ENCODE data around the gene SRPK2.
"Not testable (repeated sequence)": the region's sequence is repeated elsewhere in the genome, so short reads cannot be mapped to it uniquely, and the experiment has no call there.

SRPK2 gene

DNA sequence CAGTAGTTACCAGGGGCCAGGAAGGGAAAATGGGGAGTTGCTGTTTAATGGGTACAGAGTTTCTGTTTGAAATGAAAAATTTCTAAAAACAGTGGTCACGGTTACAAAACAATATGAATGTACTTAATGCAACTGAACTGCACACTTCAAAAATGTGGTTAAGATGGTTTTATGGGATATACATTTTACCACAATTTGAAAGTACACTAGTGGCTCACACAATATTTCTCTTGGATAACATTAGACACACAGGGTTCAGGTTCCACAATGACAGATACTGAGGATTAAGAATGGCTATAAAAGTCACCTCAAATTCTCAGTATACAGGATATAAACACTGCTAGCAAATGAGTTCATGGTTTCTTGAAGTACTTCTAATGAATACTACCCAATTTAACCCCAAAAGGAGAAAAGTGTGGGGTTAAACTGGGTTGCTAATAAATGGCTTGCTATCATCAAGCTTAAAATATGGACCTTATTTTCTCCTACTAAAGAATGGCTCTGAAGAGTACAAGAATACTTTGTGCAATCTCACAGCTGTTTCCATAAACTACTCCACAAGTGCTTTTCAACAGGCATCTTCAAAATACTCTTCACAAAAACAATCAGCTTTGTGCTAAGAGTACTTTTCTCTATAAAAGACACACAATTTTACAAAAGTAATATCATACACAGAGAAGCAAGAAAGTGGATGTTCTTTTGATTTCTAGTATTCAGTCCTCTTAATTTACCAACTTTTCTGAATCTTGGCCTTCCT lies 92.9 kb downstream of the SRPK2 start:
- H3K4me1 ChIP-seq (ENCODE audit: insufficient read depth, low read length, severe bottlenecking) = no peaks in the 10 kb centered on the region
- no peak overlapping the region for H3K4me2 ChIP-seq (ENCODE audit: low read length)
- no peaks in the 10 kb centered on the region for H3K36me3 ChIP-seq (ENCODE audit: insufficient read depth, low read length)
- H4K20me1 ChIP-seq (ENCODE audit: insufficient read depth, low read length) = no peaks in the 10 kb centered on the region
- no peak overlapping the region for H3K9ac ChIP-seq (ENCODE audit: low read length)
- no peaks in the 10 kb centered on the region for H3F3A ChIP-seq (ENCODE audit: insufficient read depth, low read length)
- H3K9me2 ChIP-seq (ENCODE audit: low read depth, low read length) = no peaks in the 10 kb centered on the region
- H3K27ac ChIP-seq (ENCODE audit: low read depth, low read length, poor library complexity, severe bottlenecking) = no peak overlapping the region
- no peaks in the 10 kb centered on the region for H3K9me3 ChIP-seq (ENCODE audit: low read length)
- no peaks in the 10 kb centered on the region for H3K27me3 ChIP-seq (ENCODE audit: insufficient read depth, low read length)
- H3K79me2 ChIP-seq (ENCODE audit: insufficient read depth, low read length) = no peaks in the 10 kb centered on the region
- no peak overlapping the region for H2AFZ ChIP-seq (ENCODE audit: low read length)
- no peak overlapping the region for H3K4me3 ChIP-seq (ENCODE audit: low read depth, low read length, poor library complexity, severe bottlenecking)
- TF ChIP-seq, protein P1, sequence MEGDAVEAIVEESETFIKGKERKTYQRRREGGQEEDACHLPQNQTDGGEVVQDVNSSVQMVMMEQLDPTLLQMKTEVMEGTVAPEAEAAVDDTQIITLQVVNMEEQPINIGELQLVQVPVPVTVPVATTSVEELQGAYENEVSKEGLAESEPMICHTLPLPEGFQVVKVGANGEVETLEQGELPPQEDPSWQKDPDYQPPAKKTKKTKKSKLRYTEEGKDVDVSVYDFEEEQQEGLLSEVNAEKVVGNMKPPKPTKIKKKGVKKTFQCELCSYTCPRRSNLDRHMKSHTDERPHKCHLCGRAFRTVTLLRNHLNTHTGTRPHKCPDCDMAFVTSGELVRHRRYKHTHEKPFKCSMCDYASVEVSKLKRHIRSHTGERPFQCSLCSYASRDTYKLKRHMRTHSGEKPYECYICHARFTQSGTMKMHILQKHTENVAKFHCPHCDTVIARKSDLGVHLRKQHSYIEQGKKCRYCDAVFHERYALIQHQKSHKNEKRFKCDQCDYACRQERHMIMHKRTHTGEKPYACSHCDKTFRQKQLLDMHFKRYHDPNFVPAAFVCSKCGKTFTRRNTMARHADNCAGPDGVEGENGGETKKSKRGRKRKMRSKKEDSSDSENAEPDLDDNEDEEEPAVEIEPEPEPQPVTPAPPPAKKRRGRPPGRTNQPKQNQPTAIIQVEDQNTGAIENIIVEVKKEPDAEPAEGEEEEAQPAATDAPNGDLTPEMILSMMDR (IDR thresholded peaks at IDR 0.05; ENCODE audit: low read length) = no peak
- no peak for TF ChIP-seq EZH2 (IDR thresholded peaks at IDR 0.05; ENCODE audit: borderline replicate concordance, low read length)

- not testable (repeated sequence) for H3K36me3 ChIP-seq (ENCODE audit: insufficient read depth, low read length); H3K4me2 ChIP-seq (ENCODE audit: low read length); H3K27me3 ChIP-seq (ENCODE audit: insufficient read depth, low read length); H3K4me1 ChIP-seq (ENCODE audit: insufficient read depth, low read length, severe bottlenecking); H3K79me2 ChIP-seq (ENCODE audit: insufficient read depth, low read length); H3K4me3 ChIP-seq (ENCODE audit: low read depth, low read length, poor library complexity, severe bottlenecking); H3K9me3 ChIP-seq (ENCODE audit: low read length); H2AFZ ChIP-seq (ENCODE audit: low read length); H4K20me1 ChIP-seq (ENCODE audit: insufficient read depth, low read length); H3F3A ChIP-seq (ENCODE audit: insufficient read depth, low read length); H3K9ac ChIP-seq (ENCODE audit: low read length); H3K27ac ChIP-seq (ENCODE audit: low read depth, low read length, poor library complexity, severe bottlenecking); H3K9me2 ChIP-seq (ENCODE audit: low read depth, low read length)
Measured at GRCh38 chr7:105294482-105294881, 94.2 kb downstream of the SRPK2 start.

- Histone ChIP-seq H3F3A (ENCODE audit: insufficient read depth, low read length) (no peaks in the 10 kb centered on the region), H3K36me3 (ENCODE audit: insufficient read depth, low read length) (no peaks in the 10 kb centered on the region), H3K79me2 (ENCODE audit: insufficient read depth, low read length) (no peaks in the 10 kb centered on the region), H3K9me3 (ENCODE audit: low read length) (no peaks in the 10 kb centered on the region), H3K4me2 (ENCODE audit: low read length) (no peak overlapping the region), H4K20me1 (ENCODE audit: insufficient read depth, low read length) (no peaks in the 10 kb centered on the region), H2AFZ (ENCODE audit: low read length) (no peak overlapping the region), H3K4me1 (ENCODE audit: insufficient read depth, low read length, severe bottlenecking) (no peaks in the 10 kb centered on the region), H3K27me3 (ENCODE audit: insufficient read depth, low read length) (no peaks in the 10 kb centered on the region), H3K9me2 (ENCODE audit: low read depth, low read length) (no peaks in the 10 kb centered on the region), H3K4me3 (ENCODE audit: low read depth, low read length, poor library complexity, severe bottlenecking) (no peak overlapping the region), H3K27ac (ENCODE audit: low read depth, low read length, poor library complexity, severe bottlenecking) (no peak overlapping the region), H3K9ac (ENCODE audit: low read length) (no peak overlapping the region)
- TF ChIP-seq EZH2 (IDR thresholded peaks at IDR 0.05; ENCODE audit: borderline replicate concordance, low read length) = no peak
- TF ChIP-seq, protein P1 (IDR thresholded peaks at IDR 0.05; ENCODE audit: low read length) = no peak
Measured at GRCh38 chr7:105289704-105290103, 99.0 kb downstream of the SRPK2 start.

- no peaks in the 10 kb centered on the region for H4K20me1 ChIP-seq (ENCODE audit: insufficient read depth, low read length)
- no peak overlapping the region for H3K4me3 ChIP-seq (ENCODE audit: low read depth, low read length, poor library complexity, severe bottlenecking)
Measured at GRCh38 chr7:105286441-105286840, 102.3 kb downstream of the SRPK2 start.

More at GRCh38 chr7:105286441-105286840, 102.3 kb downstream of the SRPK2 start:
- no peak overlapping the region for H3K4me2 ChIP-seq (ENCODE audit: low read length)
- no peaks in the 10 kb centered on the region for H3K9me3 ChIP-seq (ENCODE audit: low read length)
- no peaks in the 10 kb centered on the region for H3K79me2 ChIP-seq (ENCODE audit: insufficient read depth, low read length)
- TF ChIP-seq, protein P1 (IDR thresholded peaks at IDR 0.05; ENCODE audit: low read length) = no peak
- no peak for TF ChIP-seq EZH2 (IDR thresholded peaks at IDR 0.05; ENCODE audit: borderline replicate concordance, low read length)
- no peaks in the 10 kb centered on the region for H3K27me3 ChIP-seq (ENCODE audit: insufficient read depth, low read length)
- H3K27ac ChIP-seq (ENCODE audit: low read depth, low read length, poor library complexity, severe bottlenecking) = no peak overlapping the region
- no peaks in the 10 kb centered on the region; the same call in 1 of the 2 replicates for H3K36me3 ChIP-seq (ENCODE audit: insufficient read depth, low read length)
- H2AFZ ChIP-seq (ENCODE audit: low read length) = no peak overlapping the region
- no peak overlapping the region for H3K9ac ChIP-seq (ENCODE audit: low read length)
- no peaks in the 10 kb centered on the region for H3K9me2 ChIP-seq (ENCODE audit: low read depth, low read length)
- H3K4me1 ChIP-seq (ENCODE audit: insufficient read depth, low read length, severe bottlenecking) = no peaks in the 10 kb centered on the region
- no peaks in the 10 kb centered on the region for H3F3A ChIP-seq (ENCODE audit: insufficient read depth, low read length)

Data from OCI-LY1 (cell line).